PC-9 (cell line): ENCODE measurements around the gene CHRNB1.

ENCODE experiments used
- CTCF ChIP-seq: fragments of 200-600 bp; sonication (generic); conservative IDR thresholded peaks from 2 replicates; pipeline ENCODE4 v1.6.1; 2017; ENCODE audit warnings: mixed run types, antibody characterized with exemption, mild to moderate bottlenecking, moderate library complexity
- EZH2 ChIP-seq: fragments of 200-600 bp; sonication (generic); IDR thresholded peaks from 2 replicates; pipeline ENCODE4 v1.8.0; 2017; ENCODE audit warnings: antibody characterized with exemption, low read depth

GRCh38 chr17:7495906-7496434 lies 51.1 kb downstream of the CHRNB1 start:
- no peak for TF ChIP-seq CTCF
- no peak for TF ChIP-seq EZH2
